ENCODE results near the gene CRACDL. TPM values are rescaled to one million over a fixed set of nuclear protein-coding genes. Genes with fewer than 3 reads are reported as not detected.

CRACDL gene
- total RNA-seq, 1 experiment from 2014 or later, result 2.4 TPM

DNA sequence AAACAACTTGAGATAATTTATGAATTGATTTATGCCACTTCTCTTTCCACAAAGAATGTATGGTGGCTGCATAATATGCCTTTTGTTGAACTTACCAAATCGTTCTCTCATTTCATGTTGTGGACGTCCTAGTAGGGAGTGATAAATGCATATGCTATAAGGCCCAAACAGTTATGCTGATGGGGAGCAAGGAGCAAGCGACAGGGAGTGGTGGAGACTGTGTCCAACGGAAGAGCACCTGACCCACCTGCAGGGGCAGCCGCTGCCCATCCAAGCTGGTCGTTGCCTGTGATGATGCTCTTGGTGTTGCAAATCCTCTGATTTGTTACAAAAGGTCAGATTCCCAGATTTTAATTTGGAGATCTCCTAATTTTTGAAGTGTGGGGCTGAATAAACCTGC is 174.1 kb downstream of the CRACDL start:
- Histone ChIP-seq H3K4me1 (ENCODE audit: control insufficient read depth, insufficient read depth, low read length) (no peaks in the 10 kb centered on the region), H3K9me3 (ENCODE audit: control insufficient read depth, insufficient read depth, low read depth, low read length) (no peaks in the 10 kb centered on the region), H3K36me3 (ENCODE audit: control insufficient read depth, insufficient read depth, low read length) (no peaks in the 10 kb centered on the region), H3K27me3 (ENCODE audit: control insufficient read depth, insufficient read depth, low read length) (peaks cover 4% of the 10 kb centered on the region; the same call in 1 of the 2 replicates), H3K27ac (ENCODE audit: low read length) (no peak overlapping the region), H3K4me3 (ENCODE audit: low read depth in 2 of 2, low read length in 2 of 2) (no peak overlapping the region)
- TF ChIP-seq, protein P1, sequence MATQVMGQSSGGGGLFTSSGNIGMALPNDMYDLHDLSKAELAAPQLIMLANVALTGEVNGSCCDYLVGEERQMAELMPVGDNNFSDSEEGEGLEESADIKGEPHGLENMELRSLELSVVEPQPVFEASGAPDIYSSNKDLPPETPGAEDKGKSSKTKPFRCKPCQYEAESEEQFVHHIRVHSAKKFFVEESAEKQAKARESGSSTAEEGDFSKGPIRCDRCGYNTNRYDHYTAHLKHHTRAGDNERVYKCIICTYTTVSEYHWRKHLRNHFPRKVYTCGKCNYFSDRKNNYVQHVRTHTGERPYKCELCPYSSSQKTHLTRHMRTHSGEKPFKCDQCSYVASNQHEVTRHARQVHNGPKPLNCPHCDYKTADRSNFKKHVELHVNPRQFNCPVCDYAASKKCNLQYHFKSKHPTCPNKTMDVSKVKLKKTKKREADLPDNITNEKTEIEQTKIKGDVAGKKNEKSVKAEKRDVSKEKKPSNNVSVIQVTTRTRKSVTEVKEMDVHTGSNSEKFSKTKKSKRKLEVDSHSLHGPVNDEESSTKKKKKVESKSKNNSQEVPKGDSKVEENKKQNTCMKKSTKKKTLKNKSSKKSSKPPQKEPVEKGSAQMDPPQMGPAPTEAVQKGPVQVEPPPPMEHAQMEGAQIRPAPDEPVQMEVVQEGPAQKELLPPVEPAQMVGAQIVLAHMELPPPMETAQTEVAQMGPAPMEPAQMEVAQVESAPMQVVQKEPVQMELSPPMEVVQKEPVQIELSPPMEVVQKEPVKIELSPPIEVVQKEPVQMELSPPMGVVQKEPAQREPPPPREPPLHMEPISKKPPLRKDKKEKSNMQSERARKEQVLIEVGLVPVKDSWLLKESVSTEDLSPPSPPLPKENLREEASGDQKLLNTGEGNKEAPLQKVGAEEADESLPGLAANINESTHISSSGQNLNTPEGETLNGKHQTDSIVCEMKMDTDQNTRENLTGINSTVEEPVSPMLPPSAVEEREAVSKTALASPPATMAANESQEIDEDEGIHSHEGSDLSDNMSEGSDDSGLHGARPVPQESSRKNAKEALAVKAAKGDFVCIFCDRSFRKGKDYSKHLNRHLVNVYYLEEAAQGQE (IDR thresholded peaks at IDR 0.05; ENCODE audit: insufficient read depth in 1 of 2, low read depth in 2 of 2, low read length in 1 of 2), result no peak
- TF ChIP-seq SIN3A (IDR thresholded peaks at IDR 0.05; ENCODE audit: borderline replicate concordance, insufficient read depth, low read depth, low read length) (no peak), TCF7L2 (IDR thresholded peaks at IDR 0.05; ENCODE audit: low read depth, low read length) (no peak), CTCF (IDR thresholded peaks at IDR 0.05) (no peak), POLR2AphosphoS5 (IDR thresholded peaks at IDR 0.05; ENCODE audit: low read depth, low read length) (no peak)
- ChIA-PET CTCF (no interaction called here), POLR2A (no interaction called here)
- ATAC-seq (no peak), DNase-seq (ENCODE audit: low read depth, low spot score) (no peak)
- intact Hi-C loops (cut with micrococcal nuclease; ENCODE audit: unreplicated experiment), result no loop called here
- no TSS peak for BruUV-seq (replicated peaks)
- in situ Hi-C loops (cut with HindIII; ENCODE audit: low pct_unique_long_range_greater_than_20kb, low sequenced_read_pairs), result no loop called here

DNA sequence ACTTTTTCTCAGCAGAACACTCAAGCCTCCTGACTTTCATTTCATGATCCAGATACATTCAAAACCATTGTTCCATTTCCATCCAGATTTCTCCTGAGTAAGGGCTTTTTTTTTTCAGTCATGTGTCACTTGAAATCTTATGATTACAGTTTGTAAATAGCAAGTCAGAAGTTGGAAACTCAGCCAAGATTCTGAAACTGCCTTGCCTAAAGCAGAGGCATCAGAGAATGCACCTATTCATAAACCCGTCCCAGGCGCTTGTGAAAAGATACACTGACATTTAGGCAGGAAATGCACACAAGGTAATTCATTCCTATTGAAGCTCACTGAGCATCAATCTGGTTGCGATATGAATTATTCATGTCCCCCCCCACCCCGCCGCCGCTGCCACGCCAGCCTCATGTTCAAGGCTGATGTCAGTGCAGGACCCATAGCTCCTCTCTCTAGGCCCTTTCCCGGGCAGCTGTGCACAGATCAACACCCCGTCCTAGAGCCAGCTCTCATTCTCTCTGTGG is 174.7 kb downstream of the CRACDL start:
- Histone ChIP-seq H3K9me3 (ENCODE audit: control insufficient read depth, insufficient read depth, low read depth, low read length) (no peaks in the 10 kb centered on the region), H3K36me3 (ENCODE audit: control insufficient read depth, insufficient read depth, low read length) (no peaks in the 10 kb centered on the region), H3K27me3 (ENCODE audit: control insufficient read depth, insufficient read depth, low read length) (peaks cover 4% of the 10 kb centered on the region; the same call in 1 of the 2 replicates), H3K27ac (ENCODE audit: low read length) (no peak overlapping the region), H3K4me1 (ENCODE audit: control insufficient read depth, insufficient read depth, low read length) (no peaks in the 10 kb centered on the region), H3K4me3 (ENCODE audit: low read depth in 2 of 2, low read length in 2 of 2) (no peak overlapping the region)
- DNase-seq (ENCODE audit: low read depth, low spot score) (no peak), ATAC-seq (no peak)
- POLR2A ChIA-PET, result no interaction called here
- CTCF ChIA-PET, result no interaction called here
- in situ Hi-C loops (cut with HindIII; ENCODE audit: low pct_unique_long_range_greater_than_20kb, low sequenced_read_pairs), result no loop called here
- intact Hi-C loops (cut with micrococcal nuclease; ENCODE audit: unreplicated experiment), result no loop called here
- no TSS peak for BruUV-seq (replicated peaks)
- TF ChIP-seq TCF7L2 (IDR thresholded peaks at IDR 0.05; ENCODE audit: low read depth, low read length), result no peak
- TF ChIP-seq CTCF (IDR thresholded peaks at IDR 0.05), result no peak
- TF ChIP-seq, protein P1 (IDR thresholded peaks at IDR 0.05; ENCODE audit: insufficient read depth in 1 of 2, low read depth in 2 of 2, low read length in 1 of 2), result no peak
- TF ChIP-seq POLR2AphosphoS5 (IDR thresholded peaks at IDR 0.05; ENCODE audit: low read depth, low read length), result no peak
- no peak for TF ChIP-seq SIN3A (IDR thresholded peaks at IDR 0.05; ENCODE audit: borderline replicate concordance, insufficient read depth, low read depth, low read length)

Data from Panc1 (cell line).